Adipocyte (in vitro differentiated cells): Measurements from ENCODE around the gene TEX261.
"Not testable (repeated sequence)": the region's sequence is repeated elsewhere in the genome, so short reads cannot be mapped to it uniquely, and the experiment has no call there.

Experiments used
- DNase-seq: peaks from one replicate; pipeline ENCODE4 v3.0.0-alpha.2; 2015; ENCODE audit warnings: low read depth
- H3K27me3 ChIP-seq: replicated peaks from 2 replicates; pipeline ENCODE4 v1.7.0; 2013; ENCODE audit warnings: mild to moderate bottlenecking, low read length, moderate library complexity; ENCODE audit not compliant: control insufficient read depth, insufficient read depth
- H3K36me3 ChIP-seq: 2 replicates; pipeline ENCODE4 v1.7.0; 2013; ENCODE audit warnings: low read length, mild to moderate bottlenecking, moderate library complexity; ENCODE audit not compliant: control insufficient read depth, insufficient read depth, severe bottlenecking
- H3K4me1 ChIP-seq: 2 replicates; pipeline ENCODE4 v1.7.0; 2013; ENCODE audit warnings: mild to moderate bottlenecking, low read length, moderate library complexity; ENCODE audit not compliant: control insufficient read depth, insufficient read depth
- H3K4me3 ChIP-seq: 2 replicates; pipeline ENCODE4 v1.7.0; 2013; ENCODE audit warnings: mild to moderate bottlenecking, low read length, moderate library complexity
- H3K9ac ChIP-seq: 2 replicates; pipeline ENCODE4 v1.7.0; 2013; ENCODE audit warnings: mild to moderate bottlenecking, low read length, moderate library complexity
- H3K9me3 ChIP-seq: 2 replicates; pipeline ENCODE4 v1.7.0; 2013; ENCODE audit warnings: mild to moderate bottlenecking, low read length, moderate library complexity; ENCODE audit not compliant: control insufficient read depth

The TEX261 gene

GRCh38 chr2:70999362-70999761 is 4.7 kb upstream of the TEX261 start:
- Histone ChIP-seq H3K9me3 (no peaks in the 10 kb centered on the region), H3K4me3 (no peak overlapping the region), H3K9ac (no peak overlapping the region), H3K27me3 (peaks cover 9% of the 10 kb centered on the region), H3K36me3 (no peaks in the 10 kb centered on the region), H3K4me1 (peaks cover 5% of the 10 kb centered on the region)
- no peak for DNase-seq

- not testable (repeated sequence) for H3K9me3 ChIP-seq, H3K9ac ChIP-seq, H3K36me3 ChIP-seq, H3K4me1 ChIP-seq, H3K4me3 ChIP-seq, DNase-seq, H3K27me3 ChIP-seq
Measured at GRCh38 chr2:70998885-70999284, 4.2 kb upstream of the TEX261 start.

GRCh38 chr2:70995426-70995729 is 705 bp upstream of the TEX261 start:
- H3K4me3 ChIP-seq, result peak overlapping the region; percentile 94
- H3K27me3 ChIP-seq, result no peaks in the 10 kb centered on the region
- H3K9me3 ChIP-seq, result no peaks in the 10 kb centered on the region
- peaks cover 15% of the 10 kb centered on the region for H3K36me3 ChIP-seq
- DNase-seq, result peak; percentile 50
- peaks cover 20% of the 10 kb centered on the region for H3K4me1 ChIP-seq
- H3K9ac ChIP-seq, result peak overlapping the region; percentile 85

GRCh38 chr2:70994009-70994698 is 519 bp downstream of the TEX261 start:
- DNase-seq, result peak; percentile 67
- Histone ChIP-seq H3K9me3 (no peaks in the 10 kb centered on the region), H3K27me3 (no peaks in the 10 kb centered on the region), H3K9ac (peak overlapping the region; percentile 94), H3K4me1 (peaks cover 20% of the 10 kb centered on the region), H3K36me3 (peaks cover 27% of the 10 kb centered on the region), H3K4me3 (peak overlapping the region; percentile 94)

- Histone ChIP-seq H3K4me3 (peak overlapping the region; percentile 94), H3K4me1 (peaks cover 22% of the 10 kb centered on the region), H3K27me3 (no peaks in the 10 kb centered on the region), H3K9ac (peak overlapping the region; percentile 94), H3K36me3 (peaks cover 36% of the 10 kb centered on the region), H3K9me3 (no peaks in the 10 kb centered on the region)
- DNase-seq, result no peak
Measured at GRCh38 chr2:70992945-70993853, 1.5 kb downstream of the TEX261 start.

GRCh38 chr2:70991742-70992141 is 2.9 kb downstream of the TEX261 start:
- no peak overlapping the region for H3K9ac ChIP-seq
- no peaks in the 10 kb centered on the region for H3K27me3 ChIP-seq
- H3K36me3 ChIP-seq, result peaks cover 51% of the 10 kb centered on the region
- H3K4me3 ChIP-seq, result no peak overlapping the region
- H3K9me3 ChIP-seq, result no peaks in the 10 kb centered on the region
- DNase-seq, result no peak
- H3K4me1 ChIP-seq, result peaks cover 29% of the 10 kb centered on the region

GRCh38 chr2:70991142-70991541 is 3.5 kb downstream of the TEX261 start:
- Histone ChIP-seq H3K9ac (no peak overlapping the region), H3K36me3 (peaks cover 57% of the 10 kb centered on the region), H3K4me1 (peaks cover 29% of the 10 kb centered on the region), H3K9me3 (no peaks in the 10 kb centered on the region), H3K27me3 (no peaks in the 10 kb centered on the region), H3K4me3 (no peak overlapping the region)
- DNase-seq, result no peak

- Histone ChIP-seq H3K36me3 (peaks cover 65% of the 10 kb centered on the region), H3K4me3 (no peak overlapping the region), H3K9ac (no peak overlapping the region), H3K27me3 (no peaks in the 10 kb centered on the region), H3K9me3 (no peaks in the 10 kb centered on the region), H3K4me1 (peaks cover 26% of the 10 kb centered on the region)
- no peak for DNase-seq
Measured at GRCh38 chr2:70990216-70990615, 4.5 kb downstream of the TEX261 start.

GRCh38 chr2:70988726-70989648 is 5.7 kb downstream of the TEX261 start:
- H3K9ac ChIP-seq, result no peak overlapping the region
- H3K27me3 ChIP-seq, result no peaks in the 10 kb centered on the region
- no peak for DNase-seq
- peaks cover 23% of the 10 kb centered on the region for H3K4me1 ChIP-seq
- no peaks in the 10 kb centered on the region for H3K9me3 ChIP-seq
- H3K36me3 ChIP-seq, result peaks cover 65% of the 10 kb centered on the region
- no peak overlapping the region for H3K4me3 ChIP-seq

- DNase-seq, result no peak
- no peaks in the 10 kb centered on the region for H3K9me3 ChIP-seq
- peaks cover 65% of the 10 kb centered on the region for H3K36me3 ChIP-seq
- H3K9ac ChIP-seq, result peak overlapping the region; percentile 11
- peaks cover 15% of the 10 kb centered on the region for H3K4me1 ChIP-seq
- H3K4me3 ChIP-seq, result no peak overlapping the region
- no peaks in the 10 kb centered on the region for H3K27me3 ChIP-seq
Measured at GRCh38 chr2:70988151-70988550, 6.5 kb downstream of the TEX261 start.

GRCh38 chr2:70987386-70987785 is 7.3 kb downstream of the TEX261 start:
- H3K9me3 ChIP-seq, result no peaks in the 10 kb centered on the region
- H3K4me3 ChIP-seq, result no peak overlapping the region
- no peak for DNase-seq
- H3K9ac ChIP-seq, result no peak overlapping the region
- H3K27me3 ChIP-seq, result no peaks in the 10 kb centered on the region
- peaks cover 65% of the 10 kb centered on the region for H3K36me3 ChIP-seq
- H3K4me1 ChIP-seq, result peaks cover 9% of the 10 kb centered on the region
